Loucy (cell line): ENCODE measurements around the gene MRI1.
"Not testable (repeated sequence)": the region's sequence is repeated elsewhere in the genome, so short reads cannot be mapped to it uniquely, and the experiment has no call there.

Experiments used
- H2AFZ ChIP-seq: fragments of 200-600 bp; sonication (generic); 2 replicates; pipeline ENCODE4 v1.6.0; 2016; ENCODE audit warnings: antibody characterized with exemption, mild to moderate bottlenecking, low read length, moderate library complexity
- H3F3A ChIP-seq: fragments of 200-600 bp; 2 replicates; pipeline ENCODE4 v1.6.0; 2016; ENCODE audit warnings: antibody characterized with exemption, low read depth, mild to moderate bottlenecking
- H3K27me3 ChIP-seq: fragments of 200-600 bp; sonication (generic); 2 replicates; pipeline ENCODE4 v1.6.1; 2014; ENCODE audit warnings: low read length, mild to moderate bottlenecking; ENCODE audit not compliant: insufficient read depth, poor library complexity, severe bottlenecking
- H3K36me3 ChIP-seq: fragments of 200-600 bp; sonication (generic); 2 replicates; pipeline ENCODE4 v1.6.1; 2016; ENCODE audit warnings: low read length; ENCODE audit not compliant: insufficient read depth
- H3K4me1 ChIP-seq: fragments of 200-600 bp; sonication (generic); 2 replicates; pipeline ENCODE4 v1.5.1; 2014; ENCODE audit warnings: low read length, mild to moderate bottlenecking; ENCODE audit not compliant: insufficient read depth, poor library complexity, severe bottlenecking
- H3K4me2 ChIP-seq: fragments of 200-600 bp; sonication (generic); 2 replicates; pipeline ENCODE4 v1.6.0; 2014; ENCODE audit warnings: antibody characterized with exemption, low read length, low read depth, mild to moderate bottlenecking; ENCODE audit not compliant: poor library complexity, severe bottlenecking
- H3K4me3 ChIP-seq: fragments of 200-600 bp; sonication (generic); 2 replicates; pipeline ENCODE4 v1.5.1; 2014; ENCODE audit warnings: low read length, mild to moderate bottlenecking, mixed read lengths; ENCODE audit not compliant: poor library complexity, severe bottlenecking
- H3K79me2 ChIP-seq: fragments of 200-600 bp; sonication (generic); 2 replicates; pipeline ENCODE4 v1.6.1; 2014; ENCODE audit warnings: low read length; ENCODE audit not compliant: insufficient read depth
- H3K9ac ChIP-seq: fragments of 200-600 bp; sonication (generic); 2 replicates; pipeline ENCODE4 v1.6.0; 2014; ENCODE audit warnings: mild to moderate bottlenecking, low read depth, low read length, moderate library complexity; ENCODE audit not compliant: poor library complexity, severe bottlenecking
- H3K9me2 ChIP-seq: fragments of 200-600 bp; sonication (generic); replicated peaks from 2 replicates; pipeline ENCODE4 v1.6.1; 2016; ENCODE audit warnings: low read depth, low read length, mixed read lengths
- H3K9me3 ChIP-seq: fragments of 200-600 bp; sonication (generic); 2 replicates; pipeline ENCODE4 v1.6.1; 2014; ENCODE audit warnings: mild to moderate bottlenecking, antibody characterized with exemption, low read length, low read depth; ENCODE audit not compliant: insufficient read depth
- H4K20me1 ChIP-seq: fragments of 200-600 bp; sonication (generic); 2 replicates; pipeline ENCODE4 v1.6.0; 2014; ENCODE audit warnings: antibody characterized with exemption, low read length, mild to moderate bottlenecking; ENCODE audit not compliant: insufficient read depth, poor library complexity, severe bottlenecking
- CTCF ChIP-seq: fragments of 200-600 bp; sonication (generic); conservative IDR thresholded peaks from 2 replicates; pipeline ENCODE4 v1.5.1; 2014; ENCODE audit warnings: mild to moderate bottlenecking, antibody characterized with exemption, low read length
- EZH2phosphoT487 ChIP-seq: fragments of 200-600 bp; IDR thresholded peaks from 2 replicates; pipeline ENCODE4 v1.6.1; 2018; ENCODE audit warnings: antibody characterized with exemption, mild to moderate bottlenecking, moderate library complexity, borderline replicate concordance

The MRI1 gene

GRCh38 chr19:13747098-13747453 lies 17.2 kb upstream of the MRI1 start:
- Histone ChIP-seq H4K20me1 (no peaks in the 10 kb centered on the region), H3K9me3 (no peaks in the 10 kb centered on the region), H3K9me2 (no peaks in the 10 kb centered on the region), H3K4me2 (peak overlapping the region; percentile 52), H3K4me3 (peak overlapping the region; percentile 90), H3K9ac (no peak overlapping the region), H3K79me2 (peaks cover 29% of the 10 kb centered on the region), H3F3A (no peaks in the 10 kb centered on the region), H3K27me3 (no peaks in the 10 kb centered on the region), H3K36me3 (no peaks in the 10 kb centered on the region; the same call in 1 of the 2 replicates), H3K4me1 (peaks cover 11% of the 10 kb centered on the region), H2AFZ (peak overlapping the region; percentile 71; the same call in 1 of the 2 replicates)
- TF ChIP-seq EZH2phosphoT487 (no peak), CTCF (no peak)

GRCh38 chr19:13748169-13748828 lies 16.0 kb upstream of the MRI1 start:
- peak overlapping the region; percentile 98 for H3K4me2 ChIP-seq
- peak overlapping the region; percentile 68 for H2AFZ ChIP-seq
- peaks cover 3% of the 10 kb centered on the region; the same call in 1 of the 2 replicates for H3K36me3 ChIP-seq
- TF ChIP-seq CTCF: no peak
- no peak for TF ChIP-seq EZH2phosphoT487
- peaks cover 29% of the 10 kb centered on the region for H3K79me2 ChIP-seq
- no peaks in the 10 kb centered on the region for H4K20me1 ChIP-seq
- no peaks in the 10 kb centered on the region for H3K9me2 ChIP-seq
- H3K4me3 ChIP-seq: peak overlapping the region; percentile 90
- peak overlapping the region; percentile 91 for H3K9ac ChIP-seq
- H3K4me1 ChIP-seq: peaks cover 11% of the 10 kb centered on the region
- H3F3A ChIP-seq: no peaks in the 10 kb centered on the region
- H3K9me3 ChIP-seq: no peaks in the 10 kb centered on the region
- H3K27me3 ChIP-seq: no peaks in the 10 kb centered on the region

DNA sequence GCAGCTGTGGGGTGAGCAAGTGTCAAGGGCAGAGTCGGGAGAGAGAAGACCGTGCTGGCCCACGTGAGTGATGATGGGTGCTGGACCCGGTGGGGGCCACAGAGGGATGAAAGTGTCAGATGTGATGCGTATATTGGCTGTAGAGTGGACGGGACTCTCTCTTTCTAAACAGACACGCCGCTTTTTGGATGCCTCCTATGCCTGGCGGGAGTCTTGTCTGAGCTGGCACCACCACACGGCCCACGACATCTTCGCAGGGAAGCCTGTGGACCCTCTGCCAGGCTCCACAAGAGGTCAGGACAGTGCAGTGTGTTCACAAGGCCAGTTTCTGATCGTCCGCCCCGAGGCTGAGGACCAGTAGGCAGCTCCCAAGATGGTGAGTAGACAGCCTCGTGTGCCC lies 12.9 kb upstream of the MRI1 start:
- TF ChIP-seq EZH2phosphoT487: no peak
- no peak for TF ChIP-seq CTCF
- Histone ChIP-seq H2AFZ (no peak overlapping the region), H3K9me3 (no peaks in the 10 kb centered on the region), H3K4me2 (no peak overlapping the region), H3F3A (no peaks in the 10 kb centered on the region), H3K4me3 (no peak overlapping the region), H3K4me1 (peaks cover 11% of the 10 kb centered on the region), H3K9ac (no peak overlapping the region), H3K9me2 (no peaks in the 10 kb centered on the region), H3K79me2 (peaks cover 29% of the 10 kb centered on the region), H3K27me3 (no peaks in the 10 kb centered on the region), H3K36me3 (peaks cover 18% of the 10 kb centered on the region; the same call in 1 of the 2 replicates), H4K20me1 (no peaks in the 10 kb centered on the region)

GRCh38 chr19:13753622-13754021 lies 10.7 kb upstream of the MRI1 start:
- peaks cover 21% of the 10 kb centered on the region for H3K79me2 ChIP-seq
- H4K20me1 ChIP-seq: not testable (repeated sequence)

More at GRCh38 chr19:13753622-13754021, 10.7 kb upstream of the MRI1 start:
- not testable (repeated sequence) for H3K4me1 ChIP-seq, H3K9me3 ChIP-seq, H3K27me3 ChIP-seq, H3K9ac ChIP-seq, H3F3A ChIP-seq, H2AFZ ChIP-seq, H3K9me2 ChIP-seq, H3K4me3 ChIP-seq, H3K4me2 ChIP-seq
- H3K36me3 ChIP-seq: peaks cover 36% of the 10 kb centered on the region; the same call in 1 of the 2 replicates
